NT2/D1 (cell line): ENCODE measurements around the gene EPHA2.

ENCODE experiments used
- YY1 ChIP-seq: IDR thresholded peaks from 2 replicates; pipeline ENCODE4 v1.6.1; 2011; ENCODE audit not compliant: insufficient read length, insufficient read depth
- ZNF274 ChIP-seq: IDR thresholded peaks from 2 replicates; pipeline ENCODE4 v1.6.1; 2011; ENCODE audit warnings: mild to moderate bottlenecking, low read depth, low read length

DNA sequence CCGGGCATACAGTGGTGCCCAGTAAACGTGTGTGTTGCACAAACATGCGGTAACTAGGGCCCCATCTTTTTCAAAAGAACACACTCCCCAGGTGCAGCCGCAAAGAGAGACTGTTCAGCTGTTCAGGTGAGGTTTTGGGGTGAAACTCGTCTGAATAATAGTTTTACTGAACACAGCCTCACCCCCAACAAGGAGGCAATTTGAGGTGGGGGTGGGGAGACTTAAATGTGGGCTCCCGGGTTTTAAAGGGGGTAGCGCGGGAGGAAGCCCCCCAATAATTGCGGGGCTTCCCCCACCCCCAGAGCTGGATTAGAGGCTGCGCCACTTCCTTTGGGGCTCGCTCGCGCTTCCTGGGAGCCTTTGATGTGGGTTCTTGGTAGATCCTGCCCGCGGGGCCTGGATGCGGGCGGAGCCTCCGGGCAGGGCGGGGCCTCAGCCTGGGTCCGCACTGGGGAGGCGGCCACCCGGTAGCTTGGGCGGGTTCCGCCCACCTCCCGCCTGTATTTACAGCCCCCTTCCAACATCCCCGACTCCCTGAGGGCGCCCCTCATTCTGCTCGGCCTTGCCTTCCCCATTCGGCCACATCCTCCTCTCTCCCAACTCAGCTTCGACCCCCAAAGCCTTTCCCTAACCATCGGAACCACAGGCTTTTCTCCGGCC lies 6.4 kb upstream of the EPHA2 start:
- TF ChIP-seq YY1 (no peak), ZNF274 (no peak)
